Activated T-cell treated with anti-CD3 and anti-CD28 coated beads for 48 hours (primary cell): Measurements from ENCODE around the gene COL11A2.

Experiments
- DNase-seq: peaks from one replicate; pipeline ENCODE4 v3.0.0-alpha.2; 2020; ENCODE audit warnings: low read depth

Gene COL11A2

DNA sequence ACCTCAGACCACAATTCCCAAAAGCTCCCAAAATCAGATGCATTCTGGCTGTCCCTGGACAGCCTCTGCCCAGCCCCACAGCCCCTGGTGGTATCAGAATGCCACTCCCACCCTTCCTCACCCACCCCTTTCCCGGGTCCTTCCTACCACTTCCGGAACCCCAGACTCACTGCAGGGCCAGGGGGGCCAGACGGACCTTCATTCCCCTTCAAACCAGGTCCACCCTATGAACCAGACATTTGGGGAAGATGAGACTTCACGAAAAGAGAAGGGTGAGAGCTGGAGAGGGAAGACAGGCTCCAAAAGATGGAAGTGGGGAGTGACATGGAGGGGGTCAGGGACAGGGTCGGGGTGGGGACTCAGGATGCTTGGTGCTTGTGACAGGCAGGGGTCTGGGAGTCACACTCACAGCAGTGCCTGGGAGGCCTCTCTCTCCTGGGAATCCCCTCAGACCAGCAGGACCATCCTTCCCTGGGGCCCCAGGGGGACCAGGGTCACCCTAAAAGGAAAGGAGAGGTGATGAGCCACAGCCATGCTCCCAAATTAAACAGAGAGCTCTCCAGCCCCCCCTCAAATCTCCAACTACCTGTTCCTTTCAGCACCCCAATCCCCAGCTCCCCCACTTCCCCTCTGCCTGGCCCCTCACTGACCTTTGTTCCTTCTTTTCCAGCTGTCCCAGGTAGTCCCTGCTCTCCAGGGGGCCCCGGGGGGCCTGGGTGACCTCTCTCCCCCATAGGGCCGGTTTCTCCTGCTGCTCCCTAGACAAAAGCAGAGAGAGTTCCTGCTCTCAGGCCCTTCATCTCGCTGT, 20.2 kb downstream of the COL11A2 start:
- no peak for DNase-seq

DNA sequence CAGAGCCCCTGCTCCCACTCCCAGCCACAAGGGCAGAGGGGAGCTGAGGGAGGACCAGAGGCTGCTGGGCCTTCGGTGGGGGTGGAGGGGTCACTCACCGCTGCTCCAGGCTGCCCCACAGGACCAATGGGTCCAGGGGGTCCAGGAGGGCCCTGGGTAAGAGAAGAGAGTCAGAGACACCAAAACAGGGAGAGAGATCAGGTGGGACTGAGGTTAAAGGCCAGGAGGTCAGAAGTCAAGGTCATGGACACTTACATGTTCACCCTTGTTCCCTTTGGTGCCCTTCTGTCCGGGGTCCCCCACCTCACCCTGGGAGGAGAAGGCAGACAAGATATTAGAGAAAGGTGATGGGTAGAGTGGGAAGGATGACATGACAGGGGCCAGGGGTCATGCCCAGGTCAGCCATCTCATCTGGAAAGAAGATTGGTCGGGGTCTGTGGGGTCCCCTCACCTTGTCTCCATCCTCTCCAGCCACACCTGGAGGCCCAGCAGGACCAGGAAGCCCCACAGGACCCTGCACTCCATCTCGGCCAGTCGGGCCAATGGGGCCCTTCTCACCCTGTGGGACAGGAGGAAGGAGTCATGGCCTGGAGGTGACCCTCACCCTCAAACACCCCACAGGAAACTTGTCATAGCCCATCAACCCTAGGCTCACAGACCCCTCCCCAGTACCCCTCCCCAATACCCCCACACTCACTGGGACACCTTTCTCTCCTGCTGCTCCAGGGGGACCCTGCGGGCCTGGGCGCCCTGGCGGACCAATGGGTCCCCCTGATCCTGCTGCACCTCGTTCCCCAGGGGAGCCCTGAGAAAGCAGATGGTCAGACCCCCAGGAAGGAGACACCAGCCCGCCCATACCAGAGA, 21.0 kb downstream of the COL11A2 start:
- no peak for DNase-seq

DNA sequence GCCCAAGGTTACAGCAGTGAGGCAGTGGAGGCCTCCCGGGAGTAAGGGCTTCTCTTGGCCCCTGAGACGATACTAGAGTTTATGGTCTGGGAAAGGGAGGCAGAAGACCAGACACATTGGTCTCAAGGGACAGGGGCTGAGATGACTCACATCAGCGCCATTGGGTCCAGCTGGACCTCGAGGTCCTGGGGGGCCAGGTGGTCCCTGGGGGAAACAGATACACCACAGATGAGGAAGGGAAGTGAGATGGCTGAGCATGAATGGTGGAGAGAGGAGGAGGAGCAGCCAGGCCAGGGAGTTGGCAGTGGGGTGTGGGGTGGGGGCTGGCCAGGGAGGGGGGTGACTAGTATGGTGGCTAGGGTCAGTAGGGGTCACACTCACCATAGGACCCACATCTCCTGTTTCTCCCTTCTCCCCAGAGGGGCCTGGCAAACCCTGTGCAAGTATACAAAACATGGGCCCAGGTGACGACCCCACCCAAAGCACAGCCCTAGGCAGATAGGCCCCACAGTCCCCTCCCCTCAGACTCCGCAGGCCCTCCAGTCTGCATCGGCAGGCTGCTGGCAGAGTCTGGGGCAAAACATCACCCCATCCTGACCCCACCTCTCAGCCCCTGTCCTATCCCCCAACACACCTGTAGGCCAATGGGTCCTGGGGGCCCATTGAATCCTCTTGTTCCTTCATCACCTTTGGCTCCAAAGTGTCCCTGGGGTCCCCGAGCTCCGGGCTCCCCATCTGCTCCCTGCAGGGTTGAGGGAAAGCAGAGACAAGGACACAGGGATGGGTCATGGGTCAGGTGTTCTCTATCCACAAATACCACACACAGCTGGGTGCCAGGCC, 21.9 kb downstream of the COL11A2 start:
- DNase-seq: no peak

- DNase-seq: no peak
These were observed 22.7 kb downstream of the COL11A2 start for GRCh38 chr6:33169291-33170175.

DNA sequence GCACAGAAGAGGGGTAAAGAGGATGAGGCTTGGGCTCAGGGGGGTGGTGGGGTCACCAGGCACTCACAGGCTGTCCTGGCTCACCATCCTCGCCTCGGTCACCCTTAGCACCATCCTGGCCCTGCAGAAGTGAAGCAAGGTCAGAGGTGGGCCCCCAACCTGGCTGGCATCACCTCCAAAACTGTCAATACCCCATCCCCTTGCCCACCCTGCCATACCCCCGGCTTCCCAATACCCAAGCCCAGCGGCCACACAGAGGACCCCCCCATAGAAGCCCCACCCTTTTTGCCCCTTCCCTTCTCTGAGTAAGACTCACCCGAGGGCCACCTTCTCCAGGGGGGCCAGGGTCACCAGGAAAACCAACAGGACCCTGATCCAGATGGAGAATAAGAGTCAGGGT, 23.6 kb downstream of the COL11A2 start:
- no peak for DNase-seq

GRCh38 chr6:33168284-33168601, 24.0 kb downstream of the COL11A2 start:
- no peak for DNase-seq

- DNase-seq: no peak
These were observed 24.6 kb downstream of the COL11A2 start for GRCh38 chr6:33167374-33168283.

- DNase-seq: no peak
These were observed 25.5 kb downstream of the COL11A2 start for GRCh38 chr6:33166811-33167210.

GRCh38 chr6:33166363-33166762, 25.9 kb downstream of the COL11A2 start:
- no peak for DNase-seq

GRCh38 chr6:33165581-33166258, 26.5 kb downstream of the COL11A2 start:
- no peak for DNase-seq

DNA sequence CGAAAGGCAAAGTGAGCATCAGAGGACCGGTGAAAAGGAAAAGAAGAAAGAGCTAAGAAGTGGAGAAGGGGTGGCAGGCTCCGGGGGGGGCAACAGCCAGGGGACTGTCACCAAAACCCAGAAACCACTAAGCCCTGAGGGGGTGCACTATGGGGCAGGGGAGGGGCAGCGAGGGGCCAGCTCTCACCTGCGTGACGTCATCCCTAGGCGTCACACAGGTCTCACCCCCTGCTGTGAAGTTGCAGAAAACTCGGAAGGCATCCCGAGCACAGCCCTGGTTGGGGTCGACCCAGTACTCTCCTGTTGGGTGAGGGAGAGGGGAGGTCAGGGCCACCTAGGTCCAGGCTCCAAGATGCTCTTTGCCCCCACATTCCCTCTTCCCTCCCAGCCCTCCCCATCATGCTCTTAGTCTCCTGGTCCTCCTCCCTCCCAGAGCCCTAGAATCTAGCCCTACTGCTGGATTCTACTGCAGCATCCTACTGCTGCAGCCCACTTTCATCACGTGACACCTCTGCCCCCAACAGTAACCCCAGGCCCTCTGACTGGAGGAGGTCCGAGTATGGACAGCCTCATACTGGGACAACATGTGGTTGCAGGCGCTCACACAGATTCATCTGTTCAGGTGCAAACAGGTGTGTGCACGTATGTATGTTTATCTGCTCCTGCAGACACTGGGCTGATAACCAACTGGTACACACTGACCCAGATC, 27.4 kb downstream of the COL11A2 start:
- no peak for DNase-seq

DNA sequence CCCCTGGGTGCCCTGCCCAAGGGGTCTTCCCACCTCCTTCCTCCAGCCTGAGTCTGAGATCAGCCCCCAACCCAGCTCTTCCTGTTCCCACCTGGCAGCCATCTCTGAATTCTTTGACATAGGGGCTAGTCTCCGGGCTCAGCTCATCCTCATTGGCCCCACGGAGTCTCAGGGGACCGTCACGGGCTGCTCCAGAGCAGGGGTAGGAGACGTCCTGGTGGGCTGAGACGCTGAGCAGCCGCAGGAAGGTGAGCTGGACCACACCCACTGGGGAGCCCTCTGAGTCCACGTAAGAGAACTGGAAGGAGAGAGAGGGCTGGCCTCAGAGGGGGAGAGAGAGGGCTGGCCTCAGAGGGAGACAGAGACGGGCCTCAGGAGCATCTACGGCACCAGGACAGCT, 28.1 kb downstream of the COL11A2 start:
- DNase-seq: no peak

DNA sequence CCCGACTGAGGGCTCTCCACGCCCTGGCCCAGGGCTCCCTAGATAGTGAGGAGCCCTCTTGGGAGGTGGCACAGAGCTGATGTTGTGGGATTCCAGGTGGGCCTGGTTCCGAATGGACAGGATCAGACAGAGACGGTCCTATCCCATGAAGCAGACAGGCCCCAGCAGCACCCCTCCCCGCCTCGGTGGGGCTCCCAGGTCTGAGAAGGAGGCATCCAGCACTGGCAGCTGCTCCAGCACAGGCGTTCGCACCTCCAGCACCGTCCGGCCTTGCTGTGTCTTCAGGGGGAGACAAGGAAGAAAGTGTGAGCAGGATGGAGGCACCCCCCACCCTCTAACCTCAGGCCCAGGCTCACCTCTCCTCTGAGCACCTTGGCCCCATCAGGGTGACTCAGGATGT, 28.7 kb downstream of the COL11A2 start:
- DNase-seq: no peak

- peak; percentile 85 for DNase-seq
These were observed 30.6 kb downstream of the COL11A2 start for GRCh38 chr6:33161354-33162331.

GRCh38 chr6:33160728-33161344, 31.4 kb downstream of the COL11A2 start:
- DNase-seq: no peak

- DNase-seq: no peak
These were observed 32.2 kb downstream of the COL11A2 start for GRCh38 chr6:33160096-33160495.

DNA sequence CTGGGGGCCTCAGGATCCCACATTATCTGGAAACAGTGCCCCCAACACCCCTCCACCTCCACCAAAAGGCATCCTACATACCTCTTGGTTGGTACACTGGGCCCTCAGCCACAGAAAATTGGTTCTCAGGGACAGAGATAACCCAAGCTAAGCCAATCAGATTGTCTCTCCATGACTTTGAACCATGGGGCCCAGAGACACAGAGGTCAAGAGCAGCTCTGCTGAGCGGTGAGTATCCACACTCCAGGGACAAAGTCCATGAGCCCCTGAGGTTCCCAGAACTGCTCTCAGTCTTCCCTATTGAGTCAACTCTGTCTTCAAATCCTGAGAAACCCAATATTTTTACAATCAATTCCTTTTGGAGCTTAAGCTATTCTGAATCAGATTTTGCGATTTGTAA, 35.3 kb downstream of the COL11A2 start:
- DNase-seq: no peak

DNA sequence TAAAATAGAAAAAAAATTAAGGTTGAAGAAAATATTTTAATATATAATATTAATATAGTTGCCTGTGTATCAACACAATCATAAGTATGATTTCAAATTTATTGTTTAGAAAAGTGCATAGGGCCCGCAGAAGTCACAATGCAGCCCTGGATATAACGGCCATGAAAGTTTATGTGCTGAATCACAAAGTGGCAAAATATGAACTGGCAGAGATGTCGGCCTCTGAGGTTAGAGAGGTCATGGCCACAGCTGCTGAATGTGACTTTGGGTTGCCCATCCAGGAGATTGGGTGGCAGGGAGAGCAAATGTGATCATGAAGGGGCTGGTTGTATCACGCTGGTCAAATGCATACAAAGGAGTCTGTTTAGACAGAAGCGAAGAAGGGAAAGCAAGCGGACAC, 35.7 kb downstream of the COL11A2 start:
- DNase-seq: no peak
